GM12878 (cell line): ENCODE results near the gene TCTN1. TPM values are rescaled to one million over a fixed set of nuclear protein-coding genes. Genes with fewer than 3 reads are reported as not detected.
"Not testable (repeated sequence)": the region's sequence is repeated elsewhere in the genome, so short reads cannot be mapped to it uniquely, and the experiment has no call there.

ENCODE experiments used
- ATAC-seq: fragments of 200-7000 bp; cut with Tn5 transposase; 3 replicates; pipeline ENCODE4 v1.9.1; 2020; ENCODE audit warnings: mild to moderate bottlenecking, moderate library complexity
- BruUV-seq: library from RNA; stranded (reverse); fragments of 400-500 nt; replicated peaks from 2 replicates; lab custom pipeline; 2021; lab: Mats Ljungman, UMichigan
- CTCF ChIA-PET: fragments of 300-600 bp; sonication (Branson Sonifier 250); formaldehyde crosslinking; extraction: SDS; loops from one replicate; lab custom pipeline; 2021; ENCODE audit warnings: inconsistent platforms; lab: Yijun Ruan, JAX
- POLR2A ChIA-PET: fragments of 350-600 bp; formaldehyde crosslinking; extraction: SDS; loops from one replicate; lab custom pipeline; 2021; ENCODE audit warnings: inconsistent platforms; lab: Charles Lee
- RAD21 ChIA-PET: fragments of 300-600 bp; sonication (Branson Sonifier 250); formaldehyde crosslinking; loops from one replicate; lab custom pipeline; 2023; ENCODE audit warnings: antibody characterized with exemption; ENCODE audit not compliant: unreplicated experiment; lab: Charles Lee
- SMC1A ChIA-PET: fragments of 300-600 bp; sonication (Branson Sonifier 250); formaldehyde crosslinking; loops from one replicate; lab custom pipeline; 2023; ENCODE audit not compliant: unreplicated experiment, uncharacterized antibody; lab: Charles Lee
- DNase-seq: peaks from one replicate; pipeline ENCODE4 v3.0.0-alpha.2; 2011; ENCODE audit warnings: low read depth, low spot score
- FAIRE-seq: peaks from 3 replicates; lab custom pipeline; 2011; peaks lifted over from hg19 to GRCh38; lab: Jason Lieb, UNC
- H2AFZ ChIP-seq: 2 replicates; pipeline ENCODE4 v1.6.0; 2011; ENCODE audit warnings: low read depth, low read length, control low read depth; ENCODE audit not compliant: control insufficient read depth
- H3K27ac ChIP-seq: 2 replicates; pipeline ENCODE4 v1.5.1; 2011; ENCODE audit warnings: control low read depth; ENCODE audit not compliant: control insufficient read depth, insufficient read depth
- H3K27me3 ChIP-seq, 2 experiments: replicated peaks in 1 of 2; 2 replicates each; pipeline versions ENCODE4 v1.6.0 to v1.6.1; 2011; ENCODE audit warnings: low read length in 1 of 2; ENCODE audit not compliant: control insufficient read depth in 2 of 2, insufficient read depth in 2 of 2
- H3K36me3 ChIP-seq, 2 experiments: 2 replicates each; pipeline ENCODE4 v1.5.1; 2011; ENCODE audit warnings: low read length in 1 of 2; ENCODE audit not compliant: control insufficient read depth in 2 of 2, insufficient read depth in 2 of 2
- H3K4me1 ChIP-seq: 2 replicates; pipeline ENCODE4 v1.6.1; 2011; ENCODE audit warnings: mild to moderate bottlenecking, low read length, moderate library complexity, mixed read lengths; ENCODE audit not compliant: control insufficient read depth, insufficient read depth
- H3K4me2 ChIP-seq: 2 replicates; pipeline ENCODE4 v1.6.0; 2011; ENCODE audit warnings: control low read depth; ENCODE audit not compliant: control insufficient read depth, insufficient read depth
- H3K4me3 ChIP-seq: fragments of 200-600 bp; sonication (generic); 2 replicates; pipeline ENCODE4 v1.5.1; 2016
- H3K79me2 ChIP-seq: 2 replicates; pipeline ENCODE4 v1.6.0; 2011; ENCODE audit warnings: low read length; ENCODE audit not compliant: control insufficient read depth, insufficient read depth
- H3K9ac ChIP-seq: 2 replicates; pipeline ENCODE4 v1.8.0; 2011; ENCODE audit warnings: low read length, control low read depth, mixed read lengths; ENCODE audit not compliant: control insufficient read depth, insufficient read depth
- H3K9me3 ChIP-seq: replicated peaks from 3 replicates; pipeline ENCODE4 v1.5.1; 2011; ENCODE audit warnings: mild to moderate bottlenecking, low read length; ENCODE audit not compliant: control insufficient read depth, insufficient read depth
- H4K20me1 ChIP-seq: 2 replicates; pipeline ENCODE4 v1.6.0; 2011; ENCODE audit not compliant: control insufficient read depth, insufficient read depth
- WGBS: methylation state at CpG from one replicate; pipeline ENCODE4 v1.1.6; 2016; ENCODE audit warnings: low lambda C conversion rate; ENCODE audit not compliant: insufficient replicate concordance, insufficient coverage; ENCODE audit errors: missing lambda C conversion rate; 5-methylcytosine and 5-hydroxymethylcytosine counted together
- in situ Hi-C: fragments of 300-500 bp; cut with MboI; formaldehyde crosslinking; loops from 9 replicates; pipeline ENCODE4 v1.14.3; 2018; ENCODE audit warnings: mixed read lengths
- intact Hi-C: fragments of 100-400 bp; cut with micrococcal nuclease; formaldehyde crosslinking; loops from one replicate; pipeline ENCODE4 v1.14.2; 2022; ENCODE audit not compliant: unreplicated experiment
- polyA plus RNA-seq, 11 experiments: library from polyadenylated mRNA; depleted of rRNA in 4 of 11; unstranded in 6 of 11; stranded (reverse) in 5 of 11; fragments of >200 nt; fragmentation: Nextera tagmentation in 4 of 11; fragmentation: Illumina TruSeq in 1 of 11; extraction: Ambion mirVana in 4 of 11; extraction: Trizol in 1 of 11; gene quantifications; 1 replicate in 1 of 11; 2 replicates in 10 of 11; pipeline versions ENCODE4 v1.2.1 to v1.2.3, GENCODE V29; 2011 to 2016; ENCODE audit warnings: inconsistent platforms in 2 of 11, missing spikeins in 2 of 11, low read depth in 1 of 11
- total RNA-seq, 4 experiments: library from RNA; depleted of rRNA in 3 of 4; stranded (reverse); fragments of >200 nt in 3 of 4; fragmentation: Illumina TruSeq in 1 of 4; extraction: Trizol in 1 of 4; gene quantifications; 2 replicates each; pipeline versions ENCODE4 v1.2.1 to v1.2.3, GENCODE V29; 2013 to 2021

The TCTN1 gene
- total and polyA plus RNA-seq, 10 of the 15 experiments (the other 5 are each of a cell fraction or from before 2014, with no cell fraction given) = 8.8 to 23.5 (median 15.3) TPM

- CTCF ChIA-PET, H3K4me3 ChIP-seq, RAD21 ChIA-PET, in situ Hi-C loops, H3K9me3 ChIP-seq, intact Hi-C loops, DNase-seq, SMC1A ChIA-PET, H3K9ac ChIP-seq, FAIRE-seq, H3K36me3 ChIP-seq, H3K4me2 ChIP-seq, H3K27ac ChIP-seq, ATAC-seq, H3K4me1 ChIP-seq, H2AFZ ChIP-seq, H3K27me3 ChIP-seq, H4K20me1 ChIP-seq, BruUV-seq: not testable (repeated sequence)
- WGBS = no CpG with 5 or more reads among the region's 2 CpGs
- H3K79me2 ChIP-seq = peaks cover 83% of the 10 kb centered on the region
- POLR2A ChIA-PET = interaction anchor here (1.2 kb wide), 1 partner anchor 36 kb away, joined by 9 read pairs; no protein-coding TSS in a partner anchor
These were observed 44.1 kb upstream of the TCTN1 start for GRCh38 chr12:110569838-110570237.

- ATAC-seq, H4K20me1 ChIP-seq, H3K9ac ChIP-seq, intact Hi-C loops, H2AFZ ChIP-seq, in situ Hi-C loops, H3K9me3 ChIP-seq, POLR2A ChIA-PET, RAD21 ChIA-PET, H3K36me3 ChIP-seq, H3K27ac ChIP-seq, H3K4me2 ChIP-seq, FAIRE-seq, H3K27me3 ChIP-seq, H3K4me1 ChIP-seq, H3K4me3 ChIP-seq, DNase-seq: not testable (repeated sequence)
- CTCF ChIA-PET = interaction anchor here (1.2 to 1.4 kb wide), 2 partner anchors 10 to 17 kb away, joined by 3 read pairs; no protein-coding TSS in a partner anchor
- SMC1A ChIA-PET = interaction anchor here (0.7 to 11.7 kb wide), 3 partner anchors 8 to 34 kb away, joined by 3 to 308 read pairs (median 187); no protein-coding TSS in a partner anchor
- peaks cover 83% of the 10 kb centered on the region for H3K79me2 ChIP-seq
- BruUV-seq = TSS peak; percentile 3
- 94% methylated on average over 16 of the region's 16 CpGs for WGBS
These were observed 43.1 kb upstream of the TCTN1 start for GRCh38 chr12:110570798-110571197.
